GM18868 (cell line): ENCODE data around the gene LMAN2L.
"Not testable (repeated sequence)": the region's sequence is repeated elsewhere in the genome, so short reads cannot be mapped to it uniquely, and the experiment has no call there.

Source experiments
- ATAC-seq: cut with Tn5 transposase; IDR thresholded peaks from one replicate; pipeline ENCODE4 v1.9.1; 2021; ENCODE audit warnings: mild to moderate bottlenecking, moderate library complexity; ENCODE audit not compliant: unreplicated experiment

Gene LMAN2L

DNA sequence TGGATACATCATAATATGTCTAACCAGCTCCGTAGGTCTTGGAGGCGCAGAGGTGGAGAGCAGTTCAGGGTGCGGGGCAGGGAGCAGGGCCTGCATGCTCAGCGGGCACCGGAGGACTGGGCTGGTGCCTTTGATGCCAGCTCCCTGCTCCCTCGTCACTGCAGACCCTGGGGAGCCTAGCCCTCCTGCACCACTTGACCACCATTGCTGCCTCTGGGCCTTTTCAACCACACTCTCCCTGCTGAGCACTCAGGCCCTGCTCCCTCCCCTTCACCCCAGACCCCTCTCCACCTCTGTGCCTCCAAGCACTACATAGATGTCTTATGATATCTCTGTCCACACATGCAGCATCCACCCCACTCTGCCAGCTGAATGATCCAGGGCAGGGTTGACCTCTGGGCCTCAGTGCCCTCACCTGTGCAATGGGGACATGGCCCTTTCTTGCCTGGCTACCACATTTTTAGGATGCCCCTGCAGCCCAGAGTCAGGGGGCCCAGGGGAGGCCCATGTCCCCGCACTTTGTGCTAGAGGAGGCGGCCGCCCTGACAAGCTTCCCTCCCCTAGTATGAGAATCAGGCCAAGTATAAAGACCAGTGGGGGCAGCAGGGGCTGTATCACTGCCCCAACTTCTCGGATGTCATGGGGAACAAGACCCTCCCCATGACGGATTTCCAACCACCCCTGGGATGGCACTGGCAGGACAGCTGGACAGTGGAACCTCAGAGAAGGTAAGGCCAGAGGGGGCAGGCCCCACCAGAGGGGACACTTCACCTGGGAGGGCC lies 51.0 kb downstream of the LMAN2L start:
- no peak for ATAC-seq

DNA sequence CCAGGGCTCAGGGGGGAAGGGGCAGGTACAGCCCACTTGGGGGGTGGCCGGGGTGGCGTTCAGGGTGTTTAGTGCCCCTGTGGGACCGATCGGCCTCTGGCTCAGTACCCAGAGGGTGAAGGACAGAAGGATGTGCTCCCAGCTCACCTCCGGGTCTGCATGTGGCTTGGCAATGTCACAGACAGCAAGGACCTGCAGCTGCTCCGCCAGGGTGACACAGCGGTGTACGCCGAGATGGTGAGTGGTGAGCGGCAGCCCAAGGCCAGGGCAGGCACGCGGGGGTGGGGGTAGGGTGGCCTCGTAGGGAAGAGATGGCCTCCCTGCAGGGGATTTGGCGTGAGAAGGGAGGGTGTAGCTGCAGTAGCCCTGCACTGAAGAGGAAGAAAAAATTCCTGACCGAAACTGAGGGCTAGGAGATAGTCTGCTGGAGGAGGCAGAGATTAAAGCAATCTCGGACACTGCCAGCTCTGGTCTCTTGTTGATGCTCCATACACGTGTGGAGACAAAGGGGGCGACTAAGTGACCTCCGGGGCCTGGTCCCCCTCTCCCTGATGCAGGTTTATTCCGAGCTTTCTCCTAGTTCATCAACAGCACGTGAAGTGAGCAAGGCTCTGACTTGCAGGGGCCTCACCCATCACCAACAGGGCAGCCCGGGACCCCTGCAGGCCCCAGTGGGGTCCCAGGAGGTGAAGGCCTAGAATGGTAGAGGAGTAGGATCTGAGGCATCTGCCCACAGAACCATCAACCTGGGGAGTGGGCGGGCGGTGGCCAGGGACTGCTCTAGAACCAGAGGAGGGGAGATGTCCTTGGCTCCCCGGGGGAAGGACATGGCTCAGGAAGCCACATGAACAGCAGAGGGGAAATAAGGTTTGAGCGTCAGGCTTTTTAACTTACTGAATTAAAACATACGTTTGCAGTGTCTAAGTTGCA lies 51.9 kb downstream of the LMAN2L start:
- ATAC-seq, result no peak

GRCh38 chr2:96687266-96687665 lies 52.6 kb downstream of the LMAN2L start:
- no peak for ATAC-seq

GRCh38 chr2:96685577-96686459 lies 54.0 kb downstream of the LMAN2L start:
- no peak for ATAC-seq

GRCh38 chr2:96684883-96685576 lies 54.8 kb downstream of the LMAN2L start:
- no peak for ATAC-seq

DNA sequence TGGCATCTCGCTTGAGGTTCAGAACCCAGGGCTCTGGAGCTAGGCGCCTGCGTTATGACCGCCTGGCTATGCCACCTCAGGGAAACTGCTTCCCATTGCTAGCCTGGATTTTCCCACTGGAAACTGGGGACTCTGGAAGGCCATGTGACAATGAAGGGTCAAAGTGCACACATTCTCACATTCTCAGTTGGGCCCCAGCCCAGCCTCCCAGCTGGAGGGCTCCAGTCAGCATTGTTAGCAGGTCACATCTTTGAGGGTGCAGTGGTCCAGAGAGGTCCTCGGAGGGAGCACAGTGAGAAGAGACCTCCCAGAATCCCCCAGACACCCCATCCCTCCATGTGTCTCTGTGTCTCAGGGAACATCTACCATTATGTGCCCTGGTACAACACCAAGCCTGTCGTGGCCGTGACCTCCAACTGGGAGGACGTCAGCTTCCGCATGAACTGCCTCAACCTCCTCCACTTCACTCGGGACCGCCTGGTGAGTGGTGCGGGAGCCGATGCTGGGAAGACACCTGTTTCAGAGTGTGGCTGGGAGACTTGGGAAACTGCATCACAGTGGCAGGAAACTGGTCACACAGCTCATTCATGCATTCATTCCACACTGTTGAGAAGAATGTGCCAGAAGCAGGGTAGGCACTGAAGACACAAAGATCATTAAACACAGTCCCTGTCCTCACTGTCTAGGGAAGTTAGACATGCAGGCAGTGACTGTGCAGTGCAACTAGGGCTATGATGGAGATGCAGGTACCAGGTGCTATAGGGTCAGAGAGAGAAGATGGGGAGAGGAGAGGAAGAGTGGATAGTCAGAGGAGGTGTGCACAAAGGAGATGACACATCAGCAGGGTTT lies 55.7 kb downstream of the LMAN2L start:
- no peak for ATAC-seq

DNA sequence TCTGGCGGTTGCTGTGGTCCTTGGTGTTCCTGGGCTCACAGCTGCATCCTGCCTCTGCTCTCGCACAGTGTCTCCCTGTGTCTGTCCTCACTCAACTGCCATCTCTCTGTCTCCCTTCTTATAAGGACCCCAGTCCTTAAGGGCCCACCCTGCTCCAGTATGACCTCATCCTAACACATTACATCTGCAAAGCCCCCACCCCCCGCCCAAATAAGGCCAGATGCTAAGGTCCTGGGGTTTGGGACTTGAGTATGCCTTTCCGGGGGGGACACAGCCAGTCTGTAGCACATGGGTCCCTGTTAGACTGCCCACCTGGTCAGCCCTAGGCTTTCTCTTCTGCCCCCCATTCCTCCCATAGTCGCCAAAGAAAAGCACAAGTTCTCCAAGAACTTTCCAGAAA lies 56.6 kb downstream of the LMAN2L start:
- ATAC-seq, result no peak

DNA sequence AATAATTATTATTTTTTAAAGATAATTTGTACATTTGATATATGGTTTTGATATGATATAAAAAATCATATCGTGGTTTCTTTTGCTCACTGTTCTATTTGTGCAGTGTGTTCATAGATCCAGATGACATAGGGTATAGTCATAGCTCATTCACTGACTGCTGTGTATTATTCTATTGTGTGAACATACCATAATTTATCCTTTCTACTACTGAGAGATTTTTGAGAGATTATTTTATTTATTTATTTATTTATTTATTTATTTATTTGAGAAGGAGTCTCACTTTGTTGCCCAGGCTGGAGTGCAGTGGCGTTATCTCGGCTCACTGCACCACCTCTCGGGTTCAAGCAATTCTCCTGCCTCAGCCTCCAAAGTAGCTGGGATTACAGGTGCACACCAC lies 58.3 kb downstream of the LMAN2L start:
- no peak for ATAC-seq

DNA sequence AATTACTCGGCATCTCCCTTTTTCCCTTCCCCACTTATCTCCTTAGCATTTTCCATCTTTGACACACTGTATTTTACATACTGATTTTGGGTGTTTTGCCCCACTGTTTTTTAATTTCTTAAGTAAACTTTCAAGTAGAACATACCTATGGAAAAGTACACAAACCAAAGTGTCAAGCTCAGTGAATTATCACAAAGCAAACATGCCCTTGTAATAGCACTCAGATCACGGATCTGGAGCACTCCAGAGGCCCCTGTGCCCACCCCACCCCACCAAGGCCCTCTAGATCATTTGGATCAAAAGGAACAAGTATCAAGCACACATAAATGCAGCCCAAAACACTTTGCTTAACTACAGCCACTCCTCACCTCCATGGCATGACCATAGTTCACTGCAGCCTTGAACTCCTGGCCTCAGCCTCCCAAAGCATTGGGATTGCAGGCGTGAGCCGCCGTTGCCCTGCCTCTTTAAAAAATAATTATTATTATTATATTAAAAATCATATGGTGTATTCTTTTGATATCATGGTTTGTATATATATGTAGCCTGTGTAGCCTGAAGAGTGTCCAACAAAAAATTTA lies 59.2 kb downstream of the LMAN2L start:
- ATAC-seq, result no peak

DNA sequence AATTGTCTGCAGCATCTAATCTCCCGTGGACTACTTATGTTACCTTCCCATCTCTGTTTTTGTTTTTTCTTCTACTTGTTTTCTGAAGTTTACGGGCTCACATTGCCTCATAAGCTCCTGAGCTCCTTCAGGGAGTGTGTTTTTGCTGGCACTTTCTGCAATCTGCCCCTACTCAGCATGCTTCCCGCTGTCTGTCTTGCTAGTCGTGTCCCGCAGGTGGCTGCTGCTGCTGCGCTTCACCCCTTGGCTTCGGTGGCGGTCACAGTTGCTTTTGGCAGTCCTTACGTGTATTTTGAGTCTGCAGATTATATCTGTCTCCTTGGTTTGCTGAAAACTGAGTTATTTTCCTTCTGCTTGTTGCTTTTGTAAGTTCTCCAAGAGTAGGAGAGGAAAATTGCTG lies 60.0 kb downstream of the LMAN2L start:
- no peak for ATAC-seq

DNA sequence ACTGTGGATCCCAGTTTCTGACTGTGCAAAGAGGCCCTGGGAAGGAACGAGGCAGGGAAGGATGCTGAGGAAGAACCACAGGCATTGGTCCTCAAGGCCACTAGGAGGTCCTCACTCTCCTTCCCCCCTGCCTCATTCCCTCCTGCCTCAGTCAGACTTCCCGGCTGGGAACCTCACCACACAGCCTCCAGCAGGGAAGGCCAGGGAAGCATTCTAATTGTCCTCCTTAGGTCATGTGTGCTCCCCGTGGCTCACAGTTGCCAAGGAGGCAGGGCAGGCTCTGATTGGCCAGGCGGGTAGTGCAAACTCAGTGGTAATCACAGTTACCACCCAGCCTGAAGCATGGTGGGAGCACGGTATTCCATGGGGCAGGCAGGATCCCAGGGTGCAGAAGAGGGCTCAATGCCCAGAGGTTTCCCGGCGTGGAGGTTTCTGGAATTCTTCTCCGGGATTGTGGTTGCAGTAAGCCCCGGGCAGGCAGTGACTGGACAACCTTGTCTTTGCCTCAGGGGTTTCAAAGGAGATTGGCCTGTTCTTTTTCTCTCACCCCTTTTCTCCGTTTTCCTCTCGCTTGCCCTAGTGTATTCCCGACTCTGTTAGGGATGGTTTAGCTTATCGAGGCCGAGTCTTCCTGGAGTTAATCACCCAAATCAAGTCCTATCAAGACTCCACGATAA lies 70.2 kb downstream of the LMAN2L start:
- ATAC-seq, result no peak

GRCh38 chr2:96668771-96669170 lies 71.1 kb downstream of the LMAN2L start:
- ATAC-seq, result no peak

- ATAC-seq, result not testable (repeated sequence)
Observed at GRCh38 chr2:96665717-96666116, 74.1 kb downstream of the LMAN2L start.

- no peak for ATAC-seq
Observed at GRCh38 chr2:96665083-96665569, 74.7 kb downstream of the LMAN2L start.

DNA sequence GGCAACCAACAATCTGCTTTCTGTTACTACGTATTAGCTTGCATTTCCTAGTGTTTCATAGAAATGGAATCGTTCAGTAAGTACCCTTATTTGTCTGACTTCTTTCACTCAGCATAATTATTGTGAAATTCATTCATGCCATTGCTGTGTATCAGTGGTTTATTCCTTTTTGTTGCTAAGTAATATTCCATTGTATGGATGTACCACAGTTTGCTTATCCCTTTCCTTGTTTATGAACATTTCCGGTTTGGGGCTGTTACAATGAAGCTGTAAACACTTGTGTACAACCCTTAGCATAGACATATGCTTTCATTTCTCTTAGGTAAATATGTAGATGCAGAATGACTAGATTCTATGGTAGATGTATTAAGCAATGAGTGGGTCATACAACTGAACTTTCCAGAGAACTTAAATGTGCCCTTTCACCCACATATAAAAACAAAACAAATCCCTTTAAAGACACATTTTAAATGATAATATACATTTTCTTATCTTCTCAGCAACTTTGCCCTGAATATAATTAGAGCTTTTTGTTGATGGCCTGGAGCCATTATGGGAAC lies 75.4 kb downstream of the LMAN2L start:
- ATAC-seq, result no peak

GRCh38 chr2:96663829-96664228 lies 76.0 kb downstream of the LMAN2L start:
- no peak for ATAC-seq

DNA sequence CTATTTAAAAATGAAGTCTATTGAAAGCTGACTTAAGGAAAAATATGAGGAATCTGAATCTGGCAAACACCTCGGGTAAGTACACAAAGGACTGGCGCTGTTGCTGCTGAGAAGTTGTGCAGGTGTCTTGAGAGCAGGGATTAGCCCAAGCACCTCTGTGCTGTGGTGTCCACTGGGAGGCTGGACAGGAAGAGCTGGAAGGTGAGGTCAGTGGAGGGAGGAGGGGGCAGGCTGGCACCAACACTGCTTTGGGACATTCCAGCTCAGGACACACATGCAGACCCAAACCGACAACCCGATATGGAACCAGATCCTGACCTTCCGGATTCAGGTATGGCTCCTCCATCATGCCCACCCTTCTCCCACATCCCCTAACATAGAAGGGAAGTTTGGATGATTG lies 76.7 kb downstream of the LMAN2L start:
- ATAC-seq, result no peak

GRCh38 chr2:96662360-96662759 lies 77.5 kb downstream of the LMAN2L start:
- no peak for ATAC-seq
